HG03025 (cell line): Measurements from ENCODE around the gene CFAP45.

Experiments
- ATAC-seq: cut with Tn5 transposase; IDR thresholded peaks from one replicate; pipeline ENCODE4 v1.9.1; 2021; ENCODE audit warnings: mild to moderate bottlenecking, moderate library complexity; ENCODE audit not compliant: unreplicated experiment, low FRiP score

The CFAP45 gene

GRCh38 chr1:159829822-159830465, 70.0 kb downstream of the CFAP45 start:
- ATAC-seq: no peak

DNA sequence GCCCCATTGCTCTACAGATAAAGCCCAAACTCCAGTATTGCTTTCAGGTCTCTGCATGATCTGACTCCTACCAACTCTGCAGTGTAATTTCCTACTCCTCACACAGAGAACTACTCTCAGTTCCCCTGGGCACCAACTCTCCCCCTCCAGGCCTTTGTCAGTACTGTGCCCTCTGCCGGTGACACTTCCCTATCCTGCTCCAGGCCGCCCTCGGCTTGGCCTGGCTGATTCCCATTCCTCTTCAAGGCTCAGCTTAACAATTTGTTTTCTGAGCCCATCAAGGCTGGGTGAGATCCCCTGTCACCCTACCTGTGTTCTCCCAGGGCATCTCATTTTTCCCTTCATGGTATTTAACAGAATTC, 70.7 kb downstream of the CFAP45 start:
- ATAC-seq: peak; percentile 87

- no peak for ATAC-seq
Observed at GRCh38 chr1:159828581-159829272, 71.2 kb downstream of the CFAP45 start.

DNA sequence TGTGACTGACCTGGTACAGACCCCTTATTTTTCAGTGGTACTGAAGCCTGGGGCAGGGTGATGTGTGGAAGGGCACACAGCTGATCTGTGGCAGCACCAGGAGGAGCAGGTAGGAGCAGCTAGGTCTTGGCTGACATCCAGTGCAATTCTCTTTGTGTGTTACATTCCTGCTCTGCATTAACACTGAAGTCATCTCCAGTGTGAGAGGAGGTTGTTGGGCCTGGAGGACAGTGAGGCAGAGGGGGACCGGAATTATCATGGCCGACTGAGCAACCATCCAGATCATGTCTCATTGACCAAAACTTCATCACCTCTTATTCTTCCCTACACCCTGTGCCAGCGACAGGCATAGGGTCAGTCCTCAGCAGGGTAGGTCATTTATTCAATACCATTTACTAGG, 71.8 kb downstream of the CFAP45 start:
- no peak for ATAC-seq

- no peak for ATAC-seq
Observed at GRCh38 chr1:159827549-159827948, 72.4 kb downstream of the CFAP45 start.

DNA sequence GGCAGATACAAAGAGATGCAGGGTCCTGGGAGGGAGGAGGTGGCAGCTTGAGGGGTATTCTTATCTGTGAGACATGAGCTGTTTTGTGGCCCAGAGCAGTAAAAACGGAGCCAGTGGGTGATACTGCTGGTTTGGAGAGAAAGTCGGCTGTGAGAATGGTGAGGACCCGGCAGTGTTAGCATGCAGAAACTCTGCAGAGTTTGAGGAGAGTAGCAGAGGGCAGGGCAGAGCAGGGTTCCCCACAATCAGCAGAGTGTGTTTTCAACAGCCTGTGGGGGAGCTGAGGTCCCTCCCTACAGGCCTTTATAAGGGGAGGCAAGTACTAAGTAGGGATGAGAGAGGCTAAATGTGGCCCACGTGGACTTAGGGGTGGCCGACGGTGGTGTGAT, 72.9 kb downstream of the CFAP45 start:
- ATAC-seq: no peak

GRCh38 chr1:159826441-159827101, 73.4 kb downstream of the CFAP45 start, which contains the start of gene SLAMF8:
Gene SLAMF8 (plus strand): TSS chr1:159826873. CDS start chr1:159826899, 26 bp downstream.
- no peak for ATAC-seq

DNA sequence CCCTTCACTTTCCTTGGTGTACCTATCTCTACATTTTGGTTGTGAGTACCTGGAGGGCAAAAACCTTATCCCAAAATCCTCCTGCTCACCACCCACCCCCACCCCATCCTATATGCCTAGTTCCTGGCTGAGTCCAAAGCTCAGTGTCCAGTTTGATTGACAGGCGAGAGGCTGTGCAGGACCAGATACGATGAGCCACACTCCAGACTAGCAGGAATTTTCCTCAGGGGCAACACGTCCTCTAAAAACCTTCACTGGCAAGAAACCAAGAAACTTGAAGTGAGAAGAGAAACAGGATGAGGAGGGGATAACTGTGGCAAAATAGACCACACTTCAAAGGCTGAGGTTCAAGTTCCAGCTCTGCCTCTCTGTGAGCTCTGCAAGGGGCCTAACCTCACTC, 74.4 kb downstream of the CFAP45 start:
- no peak for ATAC-seq

DNA sequence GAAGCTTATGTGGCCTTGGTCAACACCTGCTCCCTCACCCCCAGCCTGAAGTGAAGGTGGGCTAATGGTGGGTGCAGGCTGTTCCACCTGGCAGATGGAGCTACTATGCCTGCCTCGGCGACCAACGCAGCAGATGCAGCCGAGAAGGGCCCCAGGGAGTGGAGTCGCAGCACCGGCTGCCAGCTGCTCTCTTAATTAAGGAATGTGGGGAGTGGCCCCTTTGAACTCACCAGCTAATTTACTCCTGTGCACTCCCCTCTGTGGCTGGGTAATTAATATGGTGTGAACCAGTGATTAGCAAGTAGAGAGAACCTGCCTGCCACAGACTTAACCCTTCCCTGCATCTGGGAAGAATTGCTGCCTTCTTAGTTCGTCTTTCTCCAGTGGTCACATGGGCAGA, 76.6 kb downstream of the CFAP45 start:
- ATAC-seq: no peak
